HepG2 (cell line): ENCODE results near the gene ZNF19. TPM values are rescaled to one million over a fixed set of nuclear protein-coding genes. Genes with fewer than 3 reads are reported as not detected.

ENCODE experiments used
- ATAC-seq: fragments of 200-7000 bp; cut with Tn5 transposase; 3 replicates; pipeline ENCODE4 v1.9.1; 2020; ENCODE audit warnings: mild to moderate bottlenecking, moderate library complexity
- BruUV-seq: library from RNA; stranded (reverse); fragments of 400-500 nt; replicated peaks from 2 replicates; lab custom pipeline; 2021; lab: Mats Ljungman, UMichigan
- CTCF ChIA-PET: fragments of 300-600 bp; formaldehyde crosslinking; extraction: SDS; loops from one replicate; lab custom pipeline; 2021; ENCODE audit warnings: low total read pairs, inconsistent platforms, low intra/inter-chr PET ratio; lab: Yijun Ruan, JAX
- POLR2A ChIA-PET: fragments of 350-600 bp; sonication (Branson Sonifier 250); formaldehyde crosslinking; loops from one replicate; lab custom pipeline; 2020; ENCODE audit warnings: antibody characterized with exemption, inconsistent platforms; lab: Yijun Ruan, JAX
- DNase-seq: peaks from one replicate; pipeline ENCODE4 v3.0.0-alpha.2; 2015; ENCODE audit warnings: low spot score
- FAIRE-seq: peaks from 3 replicates; lab custom pipeline; 2011; peaks lifted over from hg19 to GRCh38; lab: Jason Lieb, UNC
- H2AFZ ChIP-seq: one replicate; pipeline ENCODE4 v1.6.1; 2011; ENCODE audit warnings: low read length, inconsistent platforms
- H3K27ac ChIP-seq: fragments of 300-600 bp; 3 replicates; pipeline ENCODE4 v1.8.0; 2011; ENCODE audit warnings: mixed run types, mild to moderate bottlenecking, mixed read lengths, low read length, inconsistent platforms; ENCODE audit not compliant: insufficient read depth; ENCODE audit errors: extremely low read length
- H3K27me3 ChIP-seq, 2 experiments: fragments of 200-600 bp in 1 of 2; 2 replicates in 1 of 2; 3 replicates in 1 of 2; pipeline versions ENCODE4 v1.6.0 to v1.8.0; 2011; ENCODE audit warnings: low read length in 2 of 2, mild to moderate bottlenecking in 2 of 2, moderate library complexity in 2 of 2, inconsistent platforms in 1 of 2; ENCODE audit not compliant: insufficient read depth in 2 of 2, control insufficient read depth in 1 of 2
- H3K36me3 ChIP-seq, 2 experiments: fragments of 200-600 bp in 1 of 2; replicated peaks in 1 of 2; 2 replicates in 1 of 2; 3 replicates in 1 of 2; pipeline versions ENCODE4 v1.5.1 to v1.8.0; 2011; ENCODE audit warnings: low read length in 2 of 2, inconsistent platforms in 1 of 2; ENCODE audit not compliant: insufficient read depth in 2 of 2, control insufficient read depth in 1 of 2
- H3K4me1 ChIP-seq: 2 replicates; pipeline ENCODE4 v1.5.1; 2012; ENCODE audit warnings: low read length, inconsistent platforms; ENCODE audit not compliant: insufficient read depth
- H3K4me2 ChIP-seq: 2 replicates; pipeline ENCODE4 v1.6.0; 2011; ENCODE audit warnings: low read depth, low read length, inconsistent platforms
- H3K4me3 ChIP-seq, 3 experiments: fragments of 200-600 bp in 1 of 3; sonication (generic), shearing (Covaris generic) in 1 of 3; replicated peaks in 1 of 3; 2 replicates each; pipeline ENCODE4 v1.5.1; 2011 to 2016; ENCODE audit warnings: low read length in 3 of 3, inconsistent platforms in 2 of 3, low read depth in 2 of 3, mild to moderate bottlenecking in 2 of 3, control low read depth in 1 of 3, mixed read lengths in 1 of 3; ENCODE audit not compliant: insufficient read depth in 1 of 3
- H3K79me2 ChIP-seq: one replicate; pipeline ENCODE4 v1.6.1; 2011; ENCODE audit warnings: low read length, inconsistent platforms; ENCODE audit not compliant: insufficient read depth
- H3K9ac ChIP-seq: 2 replicates; pipeline ENCODE4 v1.6.0; 2011; ENCODE audit warnings: mild to moderate bottlenecking, low read depth, low read length, inconsistent platforms; ENCODE audit not compliant: insufficient read depth
- H3K9me3 ChIP-seq: 2 replicates; pipeline ENCODE4 v1.5.1; 2012; ENCODE audit warnings: mild to moderate bottlenecking, low read length
- H4K20me1 ChIP-seq: 2 replicates; pipeline ENCODE4 v1.6.0; 2011; ENCODE audit warnings: inconsistent platforms, mild to moderate bottlenecking, low read length, moderate library complexity; ENCODE audit not compliant: insufficient read depth
- BCL6 ChIP-seq: IDR thresholded peaks from 2 replicates; pipeline ENCODE4 v1.6.1; 2016; ENCODE audit warnings: missing genetic modification reagents, missing compliant biosample characterization
- CREB1 ChIP-seq, 2 experiments: fragments of 450-650 bp in 1 of 2; IDR thresholded peaks; 2 replicates each; pipeline ENCODE4 v1.6.1; 2016 to 2017; ENCODE audit warnings: control low read depth in 1 of 2, mild to moderate bottlenecking in 1 of 2, missing compliant biosample characterization in 1 of 2, missing genetic modification characterization in 1 of 2
- DMAP1 ChIP-seq: IDR thresholded peaks from 2 replicates; pipeline ENCODE4 v1.6.1; 2016
- FOXA3 ChIP-seq: IDR thresholded peaks from 2 replicates; pipeline ENCODE4 v1.6.1; 2016; ENCODE audit warnings: missing genetic modification reagents, missing compliant biosample characterization
- GABPA ChIP-seq, 2 experiments: IDR thresholded peaks; 2 replicates each; pipeline ENCODE4 v1.6.1; 2011 to 2016; ENCODE audit warnings: low read depth in 2 of 2, low read length in 1 of 2, missing biosample characterization in 1 of 2, missing genetic modification characterization in 1 of 2
- HDAC2 ChIP-seq: sonication (generic); formaldehyde crosslinking; IDR thresholded peaks from 2 replicates; pipeline ENCODE4 v1.4.0; 2020; ENCODE audit warnings: missing genetic modification reagents
- HNF4A ChIP-seq: sonication (generic); formaldehyde crosslinking; IDR thresholded peaks from 2 replicates; pipeline ENCODE4 v1.4.0; 2020; ENCODE audit warnings: missing genetic modification reagents
- MAFF ChIP-seq: IDR thresholded peaks from 2 replicates; pipeline ENCODE4 v1.6.1; 2011; ENCODE audit warnings: low read depth, low read length, improper control_type of control experiment
- MAFK ChIP-seq, 2 experiments: IDR thresholded peaks in 1 of 2; conservative IDR thresholded peaks in 1 of 2; 2 replicates each; pipeline ENCODE4 v1.6.1; 2011; ENCODE audit warnings: improper control_type of control experiment in 2 of 2, low read length in 2 of 2
- MIER2 ChIP-seq: IDR thresholded peaks from 2 replicates; pipeline ENCODE4 v1.6.1; 2016; ENCODE audit warnings: missing biosample characterization, missing genetic modification reagents
- NR0B2 ChIP-seq: sonication (generic); formaldehyde crosslinking; IDR thresholded peaks from 2 replicates; pipeline ENCODE4 v1.4.0; 2020; ENCODE audit warnings: mild to moderate bottlenecking, missing genetic modification reagents
- RBAK ChIP-seq: sonication (generic); formaldehyde crosslinking; IDR thresholded peaks from 2 replicates; pipeline ENCODE4 v1.5.1; 2020; ENCODE audit warnings: mild to moderate bottlenecking, missing genetic modification reagents
- SMC3 ChIP-seq: IDR thresholded peaks from 2 replicates; pipeline ENCODE4 v1.6.1; 2011; ENCODE audit warnings: low read length, improper control_type of control experiment
- STAG1 ChIP-seq: sonication (generic); formaldehyde crosslinking; IDR thresholded peaks from 2 replicates; pipeline ENCODE4 v1.4.0; 2020; ENCODE audit warnings: missing genetic modification reagents
- ZNF331 ChIP-seq: sonication (generic); formaldehyde crosslinking; IDR thresholded peaks from 2 replicates; pipeline ENCODE4 v1.4.0; 2020; ENCODE audit warnings: missing genetic modification reagents
- ZSCAN30 ChIP-seq: sonication (generic); formaldehyde crosslinking; IDR thresholded peaks from 2 replicates; pipeline ENCODE4 v1.5.0; 2020; ENCODE audit warnings: mild to moderate bottlenecking, missing genetic modification reagents
- WGBS: methylation state at CpG from one replicate; pipeline ENCODE4 v1.1.6; 2017; ENCODE audit warnings: low lambda C conversion rate; 5-methylcytosine and 5-hydroxymethylcytosine counted together
- in situ Hi-C: cut with HindIII; loops from 2 replicates; pipeline ENCODE4 v1.10.0; 2017; ENCODE audit warnings: low pct_unique_long_range_greater_than_20kb; ENCODE audit not compliant: extremely low pct_ligation_motif_present
- intact Hi-C: fragments of 100-400 bp; cut with micrococcal nuclease; formaldehyde crosslinking; loops from one replicate; pipeline ENCODE4 v1.10.0; 2022; ENCODE audit not compliant: unreplicated experiment
- polyA plus RNA-seq, 8 experiments: library from polyadenylated mRNA; depleted of rRNA in 3 of 8; stranded (reverse) in 7 of 8; unstranded in 1 of 8; fragments of >200 nt; fragmentation: Illumina TruSeq in 4 of 8; extraction: Trizol in 4 of 8; gene quantifications; 2 replicates each; pipeline versions ENCODE4 v1.2.1 to v1.2.3, GENCODE V29; 2011 to 2016; ENCODE audit warnings: low read depth in 4 of 8, missing spikeins in 1 of 8, mixed read lengths in 1 of 8; ENCODE audit not compliant: insufficient read depth in 1 of 8
- total RNA-seq, 5 experiments: library from RNA; depleted of rRNA; stranded (reverse); fragments of >200 nt; fragmentation: Illumina TruSeq; extraction: Trizol; gene quantifications; 2 replicates each; pipeline ENCODE4 v1.2.3, GENCODE V29; 2016; ENCODE audit warnings: low read depth in 1 of 5
- TF ChIP-seq, protein P1 (sequence below): sonication (generic); formaldehyde crosslinking; IDR thresholded peaks from 2 replicates; pipeline ENCODE4 v1.4.0; 2020; ENCODE audit warnings: missing genetic modification reagents
- TF ChIP-seq, protein P2 (sequence below): sonication (generic); formaldehyde crosslinking; conservative IDR thresholded peaks from 2 replicates; pipeline ENCODE4 v1.8.1; 2023; ENCODE audit warnings: missing genetic modification reagents
- TF ChIP-seq, protein P3 (sequence below): sonication (generic); formaldehyde crosslinking; IDR thresholded peaks from 2 replicates; pipeline ENCODE4 v1.4.0; 2020; ENCODE audit warnings: missing genetic modification reagents

The ZNF19 gene
- total and polyA plus RNA-seq, 2 of the 13 experiments (the other 11 are each of a cell fraction or from before 2014, with no cell fraction given): 3.2 to 5.8 TPM

- no peak overlapping the region for H2AFZ ChIP-seq
- no peaks in the 10 kb centered on the region for H3K36me3 ChIP-seq
- no peak overlapping the region for H3K9ac ChIP-seq
- no peaks in the 10 kb centered on the region for H3K79me2 ChIP-seq
- in situ Hi-C loops (loop anchor here (5.0 to 10.0 kb wide), 3 partner anchors 37 to 88 kb away; partner anchors contain the start of gene TLE7), intact Hi-C loops (loop anchor here (1.0 to 5.0 kb wide), 4 partner anchors 37 to 88 kb away; partner anchors contain the start of gene ZNF23)
- WGBS: 0% methylated on average over 3 of the region's 3 CpGs
- no peaks in the 10 kb centered on the region for H4K20me1 ChIP-seq
- H3K4me2 ChIP-seq: no peak overlapping the region
- no peaks in the 10 kb centered on the region for H3K9me3 ChIP-seq
- H3K4me1 ChIP-seq: no peaks in the 10 kb centered on the region
- ATAC-seq: peak; percentile 85
- FAIRE-seq: peak; percentile 87
- POLR2A ChIA-PET: interaction anchor here (0.7 to 1.3 kb wide), 3 partner anchors 16 to 73 kb away, joined by 3 to 10 read pairs (median 5); partner anchors contain the start of gene ZNF23
- peak; percentile 68 for DNase-seq
- H3K27me3 ChIP-seq: no peaks in the 10 kb centered on the region
- CTCF ChIA-PET: interaction anchor here (1.4 to 2.7 kb wide), 6 partner anchors 20 to 111 kb away, joined by 3 to 31 read pairs (median 10); partner anchors contain the start of gene TLE7
- H3K27ac ChIP-seq: no peak overlapping the region
- no TSS peak for BruUV-seq
- H3K4me3 ChIP-seq: no peak overlapping the region
- peak; percentile 12; the same call in 1 of the 2 replicates for TF ChIP-seq ZNF331
- TF ChIP-seq MAFF: peak; percentile 72
- 0 out of 2 replicates have a peak, but pooled peaks have one; percentile 13 for TF ChIP-seq BCL6 (CRISPR knock-in tag)
- TF ChIP-seq FOXA3 (CRISPR knock-in tag): no peak
- no peak for TF ChIP-seq CREB1 (IDR thresholded peaks at IDR 0.05)
- no peak for TF ChIP-seq CREB1 (CRISPR knock-in tag; IDR thresholded peaks at IDR 0.05)
- TF ChIP-seq, protein P1, sequence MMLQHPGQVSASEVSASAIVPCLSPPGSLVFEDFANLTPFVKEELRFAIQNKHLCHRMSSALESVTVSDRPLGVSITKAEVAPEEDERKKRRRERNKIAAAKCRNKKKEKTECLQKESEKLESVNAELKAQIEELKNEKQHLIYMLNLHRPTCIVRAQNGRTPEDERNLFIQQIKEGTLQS (CRISPR knock-in tag): no peak
- TF ChIP-seq, protein P2, sequence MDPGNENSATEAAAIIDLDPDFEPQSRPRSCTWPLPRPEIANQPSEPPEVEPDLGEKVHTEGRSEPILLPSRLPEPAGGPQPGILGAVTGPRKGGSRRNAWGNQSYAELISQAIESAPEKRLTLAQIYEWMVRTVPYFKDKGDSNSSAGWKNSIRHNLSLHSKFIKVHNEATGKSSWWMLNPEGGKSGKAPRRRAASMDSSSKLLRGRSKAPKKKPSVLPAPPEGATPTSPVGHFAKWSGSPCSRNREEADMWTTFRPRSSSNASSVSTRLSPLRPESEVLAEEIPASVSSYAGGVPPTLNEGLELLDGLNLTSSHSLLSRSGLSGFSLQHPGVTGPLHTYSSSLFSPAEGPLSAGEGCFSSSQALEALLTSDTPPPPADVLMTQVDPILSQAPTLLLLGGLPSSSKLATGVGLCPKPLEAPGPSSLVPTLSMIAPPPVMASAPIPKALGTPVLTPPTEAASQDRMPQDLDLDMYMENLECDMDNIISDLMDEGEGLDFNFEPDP (CRISPR knock-in tag): no peak
- TF ChIP-seq SMC3: peak; percentile 83
- peak; percentile 90 for TF ChIP-seq STAG1 (CRISPR knock-in tag)
- TF ChIP-seq DMAP1 (CRISPR knock-in tag): no peak
- TF ChIP-seq NR0B2 (CRISPR knock-in tag): no peak
- TF ChIP-seq MIER2 (CRISPR knock-in tag): peak; percentile 37; the same call in 1 of the 2 replicates
- TF ChIP-seq ZSCAN30 (CRISPR knock-in tag): no peak
- TF ChIP-seq, protein P3, sequence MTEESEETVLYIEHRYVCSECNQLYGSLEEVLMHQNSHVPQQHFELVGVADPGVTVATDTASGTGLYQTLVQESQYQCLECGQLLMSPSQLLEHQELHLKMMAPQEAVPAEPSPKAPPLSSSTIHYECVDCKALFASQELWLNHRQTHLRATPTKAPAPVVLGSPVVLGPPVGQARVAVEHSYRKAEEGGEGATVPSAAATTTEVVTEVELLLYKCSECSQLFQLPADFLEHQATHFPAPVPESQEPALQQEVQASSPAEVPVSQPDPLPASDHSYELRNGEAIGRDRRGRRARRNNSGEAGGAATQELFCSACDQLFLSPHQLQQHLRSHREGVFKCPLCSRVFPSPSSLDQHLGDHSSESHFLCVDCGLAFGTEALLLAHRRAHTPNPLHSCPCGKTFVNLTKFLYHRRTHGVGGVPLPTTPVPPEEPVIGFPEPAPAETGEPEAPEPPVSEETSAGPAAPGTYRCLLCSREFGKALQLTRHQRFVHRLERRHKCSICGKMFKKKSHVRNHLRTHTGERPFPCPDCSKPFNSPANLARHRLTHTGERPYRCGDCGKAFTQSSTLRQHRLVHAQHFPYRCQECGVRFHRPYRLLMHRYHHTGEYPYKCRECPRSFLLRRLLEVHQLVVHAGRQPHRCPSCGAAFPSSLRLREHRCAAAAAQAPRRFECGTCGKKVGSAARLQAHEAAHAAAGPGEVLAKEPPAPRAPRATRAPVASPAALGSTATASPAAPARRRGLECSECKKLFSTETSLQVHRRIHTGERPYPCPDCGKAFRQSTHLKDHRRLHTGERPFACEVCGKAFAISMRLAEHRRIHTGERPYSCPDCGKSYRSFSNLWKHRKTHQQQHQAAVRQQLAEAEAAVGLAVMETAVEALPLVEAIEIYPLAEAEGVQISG: peak; percentile 27; the same call in 1 of the 2 replicates
- no peak for TF ChIP-seq GABPA (IDR thresholded peaks at IDR 0.05; ENCODE audit: low read depth, low read length)
- TF ChIP-seq GABPA (CRISPR knock-in tag; IDR thresholded peaks at IDR 0.05; ENCODE audit: low read depth): 0 out of 2 replicates have a peak, but pooled peaks have one; percentile 9
- TF ChIP-seq HNF4A: peak; percentile 8; the same call in 1 of the 2 replicates
- TF ChIP-seq RBAK (CRISPR knock-in tag): no peak
- TF ChIP-seq MAFK (conservative IDR thresholded peaks at IDR 0.05 in 1 of 2, IDR thresholded peaks at IDR 0.05 in 1 of 2; ENCODE audit: low read length in 2 of 2): peak in 1 of 2 experiments; percentile 48; a peak in 1 of 4 replicates
- TF ChIP-seq HDAC2 (CRISPR knock-in tag): no peak
These were observed 10.7 kb upstream of the ZNF19 start for GRCh38 chr16:71499775-71500364.
